GM21619 (cell line): ENCODE data around the gene NDUFV3.
"Not testable (repeated sequence)": the region's sequence is repeated elsewhere in the genome, so short reads cannot be mapped to it uniquely, and the experiment has no call there.

Source experiments
- ATAC-seq: cut with Tn5 transposase; IDR thresholded peaks from one replicate; pipeline ENCODE4 v1.9.1; 2021; ENCODE audit not compliant: unreplicated experiment

Gene NDUFV3

GRCh38 chr21:42892931-42893755 is at the start of gene NDUFV3:
Gene NDUFV3 (plus strand): TSS chr21:42893309. CDS start chr21:42893334, 25 bp downstream.
- ATAC-seq = peak; percentile 89

GRCh38 chr21:42844411-42845113 is 48.5 kb upstream of the NDUFV3 start:
- ATAC-seq = no peak

DNA sequence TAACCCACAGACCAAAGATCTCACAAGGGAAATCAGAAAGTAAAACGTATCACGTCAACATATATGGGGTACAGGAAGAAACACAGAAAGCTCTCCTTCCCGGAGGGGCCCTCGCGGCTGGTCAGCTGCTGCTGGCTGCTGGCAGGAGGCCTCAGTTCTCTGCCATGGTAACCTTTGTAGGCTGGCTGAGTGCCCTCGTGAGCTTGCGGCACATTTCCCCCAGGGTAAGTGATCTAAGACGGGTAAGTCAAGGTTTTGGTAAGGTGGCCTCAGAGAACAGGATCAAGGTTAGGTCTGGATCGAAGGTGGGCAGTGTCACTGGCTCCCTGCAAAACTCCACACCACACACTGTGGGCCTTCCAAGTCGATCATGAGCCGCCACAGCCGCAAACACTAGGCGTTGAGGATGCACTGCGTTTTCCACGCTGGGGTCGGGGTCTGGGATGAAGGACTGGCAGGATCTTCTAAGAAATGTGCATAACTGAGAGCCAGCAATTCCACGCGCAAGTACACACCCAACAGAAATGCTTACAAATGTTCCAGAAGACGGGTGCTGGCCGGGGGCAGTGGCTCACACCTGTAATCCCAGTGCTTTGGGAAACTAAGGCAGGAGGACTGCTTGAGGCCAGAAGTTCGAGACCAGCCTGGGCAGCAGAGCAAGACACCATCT is 47.7 kb upstream of the NDUFV3 start:
- no peak for ATAC-seq

- no peak for ATAC-seq
Observed at GRCh38 chr21:42846221-42846620, 46.9 kb upstream of the NDUFV3 start.

- ATAC-seq = no peak
Observed at GRCh38 chr21:42847051-42847707, 45.9 kb upstream of the NDUFV3 start.

DNA sequence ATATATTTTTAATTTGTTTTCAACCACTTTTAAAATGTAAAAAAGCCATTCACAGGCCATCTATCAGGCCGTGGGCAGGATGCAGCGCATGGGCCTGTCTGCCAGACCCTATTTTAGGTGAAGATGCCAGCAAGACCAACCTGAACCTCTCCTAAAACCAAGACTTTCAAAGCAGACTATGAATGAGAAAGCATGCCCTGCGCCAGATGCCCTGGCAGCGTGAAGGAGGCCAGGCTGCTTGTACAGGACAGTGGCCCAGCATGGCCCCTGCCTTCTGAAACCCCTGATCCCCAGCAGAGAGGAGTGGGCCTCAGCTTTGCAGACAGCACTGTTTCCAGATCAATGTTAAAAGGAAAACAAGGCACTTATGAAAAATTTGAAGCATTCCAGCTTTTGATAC is 45.4 kb upstream of the NDUFV3 start:
- no peak for ATAC-seq

DNA sequence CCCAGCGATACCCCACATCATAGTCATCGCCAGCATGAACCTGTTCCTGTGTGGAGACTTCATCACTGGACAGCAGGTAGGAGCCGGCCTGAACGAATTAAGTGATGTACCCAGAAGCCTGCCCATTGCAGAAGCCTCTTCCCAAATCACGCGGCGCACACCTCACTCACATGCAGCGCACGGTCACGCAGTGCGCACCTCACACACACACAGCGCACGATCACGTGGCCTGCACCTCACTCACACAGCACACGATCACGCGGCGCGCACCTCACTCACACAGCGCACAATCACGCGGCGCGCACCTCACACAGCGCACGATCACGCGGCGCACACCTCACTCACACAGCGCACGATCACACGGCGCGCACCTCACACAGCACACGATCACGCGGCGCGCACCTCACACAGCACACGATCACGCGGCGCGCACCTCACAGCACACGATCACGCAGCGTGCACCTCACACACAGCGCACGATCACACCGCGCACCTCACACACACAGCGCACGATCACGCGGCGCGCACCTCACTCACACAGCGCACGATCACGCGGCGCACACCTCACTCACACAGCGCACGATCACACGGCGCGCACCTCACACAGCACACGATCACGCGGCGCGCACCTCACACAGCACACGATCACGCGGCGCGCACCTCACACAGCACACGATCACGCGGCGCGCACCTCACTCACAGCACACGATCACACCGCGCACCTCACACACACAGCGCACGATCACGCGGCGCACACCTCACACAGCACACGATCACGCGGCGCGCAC is 44.8 kb upstream of the NDUFV3 start:
- not testable (repeated sequence) for ATAC-seq

DNA sequence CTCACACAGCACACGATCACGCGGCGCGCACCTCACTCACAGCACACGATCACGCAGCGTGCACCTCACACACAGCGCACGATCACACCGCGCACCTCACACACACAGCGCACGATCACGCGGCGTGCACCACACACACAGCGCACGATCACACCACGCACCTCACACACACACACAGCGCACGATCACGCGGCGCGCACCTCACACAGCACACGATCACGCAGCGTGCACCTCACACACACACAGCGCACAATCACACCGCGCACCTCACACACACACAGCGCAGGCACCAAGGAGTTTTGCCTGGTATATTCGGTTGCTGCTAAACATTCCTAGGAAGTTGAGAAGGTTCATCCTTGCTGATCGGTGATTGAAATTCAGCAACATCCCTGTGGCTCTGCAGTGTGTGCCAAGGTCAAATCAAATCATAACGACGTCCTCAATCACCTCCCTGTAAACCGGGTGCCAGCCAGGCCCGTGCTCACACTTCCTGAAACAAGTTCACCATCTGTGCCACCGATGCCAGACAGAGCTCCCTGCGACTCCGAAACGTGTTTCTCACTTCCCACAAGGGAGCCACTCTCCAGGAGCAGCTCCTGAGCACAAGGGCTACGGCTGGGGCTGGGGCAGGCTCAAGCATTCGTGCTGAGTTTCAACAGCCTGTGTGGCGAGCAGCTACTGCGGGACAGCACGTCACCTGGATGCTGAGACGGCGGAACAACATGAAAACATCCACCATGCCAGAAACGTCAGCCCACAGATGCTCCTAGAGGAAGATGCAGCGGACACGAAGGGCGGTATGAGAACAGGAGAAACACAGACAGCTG is 44.0 kb upstream of the NDUFV3 start:
- no peak for ATAC-seq

- ATAC-seq = no peak
Observed at GRCh38 chr21:42849759-42850412, 43.2 kb upstream of the NDUFV3 start.

- no peak for ATAC-seq
Observed at GRCh38 chr21:42850463-42850862, 42.6 kb upstream of the NDUFV3 start.

DNA sequence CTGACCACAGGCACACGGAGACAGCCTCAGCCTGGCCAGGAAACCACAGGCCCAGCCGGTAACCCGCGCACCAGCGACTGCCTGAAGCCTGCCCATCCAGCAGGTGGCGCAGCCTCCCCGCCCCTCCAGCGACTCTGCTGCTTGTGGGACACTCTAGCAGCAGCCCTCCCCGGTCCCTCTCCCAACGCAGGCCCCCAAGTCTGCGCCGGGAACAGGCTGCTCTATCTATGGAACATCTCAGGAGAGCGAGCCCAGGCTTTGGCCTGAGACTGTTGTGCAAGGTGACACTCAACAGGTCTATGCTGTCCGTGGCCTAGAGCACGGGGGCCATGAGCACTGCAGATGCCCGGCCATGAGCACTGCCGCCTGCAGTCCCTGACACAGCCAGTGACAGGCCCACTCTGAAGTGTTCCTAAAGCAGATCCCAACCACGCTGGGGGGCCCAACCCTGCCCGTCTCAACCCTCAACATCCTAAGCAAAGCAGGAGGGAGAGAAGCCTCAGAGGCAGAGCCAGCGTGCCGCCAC is 42.2 kb upstream of the NDUFV3 start:
- ATAC-seq = no peak

DNA sequence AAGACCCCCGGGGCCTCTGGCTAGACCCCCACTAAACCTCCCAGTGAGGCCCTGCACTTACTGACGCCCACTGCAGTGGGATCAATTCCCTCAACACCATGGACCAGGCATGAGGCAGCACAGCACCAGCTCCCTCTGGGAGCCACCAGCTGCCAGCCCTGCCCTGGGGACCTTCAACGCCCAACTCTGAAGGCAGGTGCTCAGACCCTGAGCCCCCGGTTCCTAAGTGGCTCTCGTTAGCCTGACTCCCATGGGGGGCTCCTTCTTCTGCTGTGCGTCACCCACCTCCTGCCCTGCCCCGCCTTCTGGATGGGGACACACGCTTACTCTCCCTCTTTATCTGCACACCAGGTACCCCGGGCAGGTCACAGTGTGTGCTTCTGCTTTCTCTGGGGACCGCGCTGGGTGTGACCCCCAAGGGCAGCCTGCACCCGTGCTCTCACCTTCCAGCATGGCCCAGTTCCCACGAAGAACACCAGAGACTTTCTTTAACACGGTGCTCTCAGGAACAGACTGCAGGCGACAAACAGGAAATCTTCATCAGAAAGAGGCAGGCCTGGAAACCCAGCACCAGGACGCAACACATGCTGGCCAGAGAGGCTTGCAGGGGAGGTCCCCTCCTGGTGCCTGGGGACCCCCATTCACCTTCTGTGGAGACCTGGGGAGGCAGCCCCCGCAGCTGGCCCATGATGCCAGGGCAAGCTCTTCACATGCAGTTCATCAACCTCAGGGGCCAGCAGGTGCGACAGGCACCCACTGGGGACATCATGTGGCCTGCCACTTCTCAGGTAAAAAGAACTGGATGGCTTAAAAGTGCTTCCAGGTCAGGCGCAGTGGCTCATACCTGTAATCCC is 41.1 kb upstream of the NDUFV3 start:
- no peak for ATAC-seq

GRCh38 chr21:42852925-42853570 is 40.1 kb upstream of the NDUFV3 start:
- no peak for ATAC-seq

DNA sequence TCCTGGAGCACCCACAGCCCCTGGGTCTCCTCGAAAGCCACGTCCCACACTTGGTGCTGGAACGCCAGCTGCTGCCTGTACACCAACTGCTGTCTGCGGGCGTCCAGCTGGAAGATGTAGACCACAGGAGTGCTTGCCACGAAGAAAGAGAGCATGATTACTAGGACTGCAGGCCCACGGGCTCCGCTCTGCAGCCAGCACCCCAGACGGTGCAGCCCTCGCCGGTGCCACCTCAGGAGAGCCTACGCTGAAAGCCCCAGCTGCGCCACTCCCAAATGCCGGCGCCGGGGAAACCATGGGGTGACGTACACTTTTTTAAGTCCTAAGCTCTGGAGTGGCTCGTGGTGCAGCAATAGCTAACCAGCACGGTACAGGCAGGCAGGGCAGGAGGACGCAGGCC is 39.5 kb upstream of the NDUFV3 start:
- ATAC-seq = no peak

- ATAC-seq = no peak
Observed at GRCh38 chr21:42854246-42855010, 38.7 kb upstream of the NDUFV3 start.

DNA sequence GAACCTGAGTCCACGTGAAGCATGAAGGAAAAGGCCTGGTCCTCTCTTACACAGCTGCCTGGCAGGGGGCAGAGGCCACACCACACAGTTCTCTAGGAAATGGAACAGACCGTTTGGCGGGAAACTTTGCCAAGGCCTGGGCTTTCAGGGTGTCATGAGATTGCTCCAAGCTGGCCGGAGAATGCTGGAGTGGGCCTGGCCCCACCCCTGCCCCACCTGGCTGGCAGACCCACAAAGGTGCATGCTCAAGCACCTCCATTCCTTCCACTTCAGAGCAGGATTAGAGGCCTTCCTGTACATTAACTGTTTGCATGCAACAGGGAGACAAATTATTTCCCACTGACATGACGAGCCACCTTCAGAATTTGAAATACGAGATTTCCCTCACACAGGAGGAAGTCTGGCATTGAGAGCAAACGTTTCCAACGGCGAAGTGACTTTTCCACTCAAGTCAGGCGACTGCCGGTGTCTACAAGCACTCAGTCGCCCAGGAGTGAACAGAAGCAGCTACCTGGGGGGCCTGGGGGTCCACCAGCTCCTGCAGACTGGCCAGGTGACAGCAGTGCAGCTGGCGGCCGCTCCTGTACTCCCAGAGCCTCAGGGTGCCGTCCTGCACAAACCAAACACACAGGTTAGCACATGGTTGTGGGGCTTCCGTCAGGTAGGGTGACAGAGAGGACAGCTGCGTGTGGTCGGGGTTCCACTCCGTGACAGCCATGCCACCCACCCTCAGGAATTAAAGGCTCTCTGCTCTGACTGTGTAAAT is 37.8 kb upstream of the NDUFV3 start:
- ATAC-seq = no peak
